HG02678 (cell line): ENCODE measurements around the gene MMP13.
"Not testable (repeated sequence)": the region's sequence is repeated elsewhere in the genome, so short reads cannot be mapped to it uniquely, and the experiment has no call there.

Experiments used
- ATAC-seq: cut with Tn5 transposase; IDR thresholded peaks from one replicate; pipeline ENCODE4 v1.9.1; 2021; ENCODE audit warnings: mild to moderate bottlenecking, moderate library complexity; ENCODE audit not compliant: unreplicated experiment

The MMP13 gene

GRCh38 chr11:102936864-102937509 lies 18.5 kb downstream of the MMP13 start:
- no peak for ATAC-seq

DNA sequence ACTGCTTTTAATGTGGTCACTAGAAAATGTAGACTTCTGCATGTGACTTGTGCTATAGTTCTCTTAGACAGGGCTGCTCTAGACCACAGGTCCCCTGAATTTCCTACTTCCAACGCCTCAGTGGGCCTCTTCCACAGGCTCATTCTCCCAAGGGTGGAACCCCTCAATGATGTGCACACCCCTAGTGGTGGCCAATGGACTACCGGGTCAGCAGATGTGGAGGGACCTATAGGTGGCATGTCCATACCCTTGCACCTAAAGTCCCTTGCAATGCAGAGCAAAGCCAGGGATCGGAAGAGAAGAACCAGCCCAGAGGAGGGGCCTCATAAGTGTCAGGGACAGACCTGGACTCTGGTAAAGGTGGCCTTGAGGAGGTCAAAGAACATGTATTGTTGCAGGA lies 20.0 kb downstream of the MMP13 start:
- ATAC-seq: no peak

- no peak for ATAC-seq
Measured at GRCh38 chr11:102934735-102935134, 20.8 kb downstream of the MMP13 start.

GRCh38 chr11:102933627-102934026 lies 21.9 kb downstream of the MMP13 start:
- peak; percentile 39 for ATAC-seq

GRCh38 chr11:102932678-102933077 lies 22.9 kb downstream of the MMP13 start:
- no peak for ATAC-seq

DNA sequence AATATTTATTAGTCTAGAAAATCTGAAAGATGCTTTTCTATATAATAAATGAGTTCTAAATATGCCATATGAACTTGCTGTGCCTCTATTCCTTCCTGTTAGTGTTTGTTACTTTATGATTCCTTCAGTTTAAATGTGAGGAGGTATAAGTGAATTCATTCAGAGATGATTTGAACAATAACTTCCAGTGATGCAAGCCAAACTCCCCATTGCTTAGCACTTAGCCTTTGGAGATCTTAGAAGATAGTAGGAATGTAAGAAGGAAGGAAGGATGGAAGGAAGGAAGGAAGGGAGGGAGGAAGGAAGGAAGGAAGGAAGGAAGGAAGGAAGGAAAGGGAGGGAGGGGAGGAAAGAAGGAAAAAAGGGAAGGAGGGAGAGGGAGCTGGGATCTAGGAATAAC lies 25.1 kb downstream of the MMP13 start:
- ATAC-seq: no peak

- ATAC-seq: no peak
Measured at GRCh38 chr11:102929972-102930371, 25.6 kb downstream of the MMP13 start.

- no peak for ATAC-seq
Measured at GRCh38 chr11:102929166-102929565, 26.4 kb downstream of the MMP13 start.

DNA sequence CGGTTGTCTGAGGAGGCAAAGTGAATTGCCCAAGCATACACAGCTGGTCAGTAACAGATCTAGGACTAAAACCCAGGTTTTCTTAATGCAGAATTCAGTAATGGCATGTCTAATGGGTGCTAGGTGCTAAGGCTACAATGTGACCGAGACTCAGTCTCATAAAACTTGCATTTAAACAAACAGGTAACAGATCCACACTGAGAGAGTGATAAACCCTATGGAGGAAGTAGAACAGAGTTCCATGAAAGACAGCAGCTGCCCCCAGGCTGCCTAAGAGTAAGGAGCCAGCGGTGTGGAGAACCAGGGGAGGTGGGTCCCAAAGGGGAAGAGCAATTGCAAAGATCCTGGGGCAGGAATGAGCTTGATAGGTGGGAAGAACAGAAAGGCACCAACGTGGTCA lies 27.3 kb downstream of the MMP13 start:
- no peak for ATAC-seq

- no peak for ATAC-seq
Measured at GRCh38 chr11:102927624-102927990, 27.9 kb downstream of the MMP13 start.

GRCh38 chr11:102926961-102927623 lies 28.4 kb downstream of the MMP13 start:
- no peak for ATAC-seq

- ATAC-seq: no peak
Measured at GRCh38 chr11:102926517-102926916, 29.0 kb downstream of the MMP13 start.

- ATAC-seq: no peak
Measured at GRCh38 chr11:102925988-102926387, 29.5 kb downstream of the MMP13 start.

GRCh38 chr11:102924851-102925380 lies 30.6 kb downstream of the MMP13 start:
- ATAC-seq: no peak

GRCh38 chr11:102921587-102922220 lies 33.8 kb downstream of the MMP13 start:
- ATAC-seq: no peak

GRCh38 chr11:102920118-102920684 lies 35.3 kb downstream of the MMP13 start:
- peak; percentile 60 for ATAC-seq

DNA sequence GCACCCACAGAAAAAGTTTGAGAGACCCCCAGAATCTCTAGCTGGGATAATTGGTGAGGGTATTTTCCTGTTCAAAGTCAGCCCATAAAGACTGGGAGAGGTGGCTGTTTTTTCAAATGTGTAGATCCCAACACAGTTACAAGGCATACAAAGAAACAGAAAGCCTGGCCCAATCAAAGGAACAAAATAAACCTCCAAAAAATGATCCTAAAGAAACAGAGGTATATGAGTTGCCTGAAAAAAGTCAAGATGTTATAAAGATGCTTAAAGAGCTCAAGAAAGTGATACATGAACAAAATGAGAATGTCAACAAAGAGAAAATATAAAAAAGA lies 40.5 kb downstream of the MMP13 start:
- no peak for ATAC-seq

DNA sequence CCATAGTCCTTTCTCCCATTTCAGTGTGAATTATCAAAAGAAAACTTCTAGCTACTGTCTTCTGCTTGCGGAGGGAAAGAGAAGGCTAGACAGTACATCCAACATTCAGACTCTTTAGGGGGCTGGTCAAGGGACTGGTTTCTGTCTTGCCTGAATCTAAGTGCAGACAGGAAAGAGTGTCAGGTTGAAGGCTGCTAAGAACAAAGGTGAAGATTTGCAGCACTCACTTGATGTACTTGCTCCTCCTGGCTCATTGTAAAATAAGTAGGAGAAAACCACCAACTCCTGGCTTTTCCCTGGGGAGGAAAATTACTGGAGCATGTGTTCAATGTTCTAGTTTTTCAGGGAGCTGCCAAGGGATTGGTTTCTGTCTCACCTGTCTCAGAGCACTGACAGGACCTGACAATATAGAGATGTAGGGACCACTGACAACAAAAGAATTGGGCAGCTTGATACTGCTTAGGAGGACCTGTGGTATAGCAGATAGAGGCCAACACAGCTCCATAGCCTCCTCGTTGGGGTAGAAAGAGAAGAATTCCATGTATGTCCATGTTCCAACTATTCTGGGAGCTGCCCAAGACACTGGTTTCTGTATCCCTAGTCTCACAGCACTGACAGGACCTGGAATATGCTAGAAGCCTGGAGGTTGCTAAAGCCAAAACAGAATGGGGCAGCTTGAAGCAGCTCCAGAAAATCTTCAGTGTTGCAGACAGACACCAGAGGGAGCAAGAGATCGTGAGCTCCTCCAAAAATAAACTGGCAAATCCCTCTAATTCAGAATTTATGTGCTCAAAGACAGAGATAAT lies 41.1 kb downstream of the MMP13 start:
- no peak for ATAC-seq

DNA sequence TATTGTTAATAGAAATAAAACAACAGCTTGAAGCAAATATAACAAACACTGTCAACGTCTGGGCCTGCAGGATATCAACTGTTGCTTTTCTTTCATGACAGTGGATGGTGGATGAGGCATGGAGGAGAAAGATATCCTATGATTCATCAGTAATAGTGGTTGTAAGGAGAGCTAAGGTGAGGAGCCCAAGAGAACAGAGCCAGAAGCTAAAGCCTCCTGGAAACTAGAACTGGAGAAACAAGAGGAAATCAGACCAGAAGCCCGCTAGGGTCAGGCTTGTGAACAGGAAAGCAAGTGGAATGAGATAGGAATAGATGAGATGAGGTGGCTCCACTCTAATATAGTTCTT lies 43.1 kb downstream of the MMP13 start:
- no peak for ATAC-seq

- ATAC-seq: no peak
Measured at GRCh38 chr11:102911758-102912481, 43.6 kb downstream of the MMP13 start.

DNA sequence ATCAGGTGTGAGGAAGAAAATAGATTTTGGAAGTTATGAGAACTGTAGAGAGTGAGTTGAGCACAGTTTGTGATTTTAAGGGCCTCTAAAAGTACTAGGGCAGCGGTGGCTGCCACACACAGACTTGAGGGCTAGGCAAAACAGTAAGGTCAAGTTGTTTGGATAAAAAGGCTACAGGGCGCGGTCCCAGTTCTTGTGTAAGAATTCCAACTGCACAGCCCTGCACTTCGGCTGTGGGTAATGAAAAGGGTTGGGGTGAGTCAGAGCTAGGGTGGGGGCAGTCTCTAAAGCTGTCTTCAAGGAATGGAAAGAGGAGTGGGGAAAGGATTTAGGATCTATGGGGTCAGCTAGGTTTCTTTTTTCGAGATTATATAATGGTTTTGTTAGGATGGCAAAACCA lies 49.7 kb downstream of the MMP13 start:
- not testable (repeated sequence) for ATAC-seq
